NCI-H2107 treated with DMSO at 0.1 percent for 48 hours (cell line): ENCODE measurements around the gene GRM2.

Experiments
- DNase-seq: peaks from one replicate; lab custom pipeline; 2025; ENCODE audit not compliant: unreplicated experiment; lab: John Stamatoyannopoulos, UW

Gene GRM2

GRCh38 chr3:51680196-51680595 lies 26.7 kb upstream of the GRM2 start:
- DNase-seq: no peak

- no peak for DNase-seq
Measured at GRCh38 chr3:51680663-51681230, 26.1 kb upstream of the GRM2 start.

GRCh38 chr3:51681453-51681852 lies 25.4 kb upstream of the GRM2 start:
- no peak for DNase-seq

- DNase-seq: peak; percentile 67
Measured at GRCh38 chr3:51682079-51682478, 24.8 kb upstream of the GRM2 start.

- no peak for DNase-seq
Measured at GRCh38 chr3:51682526-51682925, 24.3 kb upstream of the GRM2 start.

- no peak for DNase-seq
Measured at GRCh38 chr3:51683566-51683965, 23.3 kb upstream of the GRM2 start.

GRCh38 chr3:51684971-51685751 lies 21.7 kb upstream of the GRM2 start:
- DNase-seq: no peak

GRCh38 chr3:51686056-51686455 lies 20.8 kb upstream of the GRM2 start:
- DNase-seq: no peak

- no peak for DNase-seq
Measured at GRCh38 chr3:51686512-51687215, 20.2 kb upstream of the GRM2 start.

GRCh38 chr3:51687431-51688205 lies 19.2 kb upstream of the GRM2 start:
- DNase-seq: no peak

- DNase-seq: no peak
Measured at GRCh38 chr3:51688206-51688600, 18.7 kb upstream of the GRM2 start.

- DNase-seq: no peak
Measured at GRCh38 chr3:51691021-51691420, 15.8 kb upstream of the GRM2 start.

- DNase-seq: no peak
Measured at GRCh38 chr3:51691949-51692348, 14.9 kb upstream of the GRM2 start.

- DNase-seq: no peak
Measured at GRCh38 chr3:51692980-51693395, 13.9 kb upstream of the GRM2 start.

- DNase-seq: no peak
Measured at GRCh38 chr3:51696954-51697353, 9.9 kb upstream of the GRM2 start.

- DNase-seq: no peak
Measured at GRCh38 chr3:51698209-51698608, 8.7 kb upstream of the GRM2 start.

GRCh38 chr3:51700403-51700802 lies 6.5 kb upstream of the GRM2 start:
- no peak for DNase-seq

- DNase-seq: no peak
Measured at GRCh38 chr3:51702156-51702555, 4.7 kb upstream of the GRM2 start.

- DNase-seq: peak; percentile 52
Measured at GRCh38 chr3:51703068-51703760, 3.7 kb upstream of the GRM2 start.

- no peak for DNase-seq
Measured at GRCh38 chr3:51703761-51704510, 2.9 kb upstream of the GRM2 start.
